H4 (cell line): ENCODE measurements around the gene PLA2G1B. TPM values are rescaled to one million over a fixed set of nuclear protein-coding genes. Genes with fewer than 3 reads are reported as not detected.

Source experiments
- DNase-seq: peaks from one replicate; pipeline ENCODE4 v3.0.0-alpha.2; 2015; ENCODE audit warnings: low spot score
- total RNA-seq: library from RNA; depleted of rRNA; stranded (reverse); fragments of >200 nt; shearing (Covaris generic); gene quantifications from 2 replicates; pipeline ENCODE4 v1.2.3, GENCODE V29; 2014; rRNA removed

PLA2G1B gene
- total RNA-seq, result not detected in 2 replicates

GRCh38 chr12:120327593-120327992, at the start of gene PLA2G1B:
TSS of gene PLA2G1B (minus strand) at chr12:120327779. CDS start at chr12:120327753, 26 bp downstream.
- no peak for DNase-seq

DNA sequence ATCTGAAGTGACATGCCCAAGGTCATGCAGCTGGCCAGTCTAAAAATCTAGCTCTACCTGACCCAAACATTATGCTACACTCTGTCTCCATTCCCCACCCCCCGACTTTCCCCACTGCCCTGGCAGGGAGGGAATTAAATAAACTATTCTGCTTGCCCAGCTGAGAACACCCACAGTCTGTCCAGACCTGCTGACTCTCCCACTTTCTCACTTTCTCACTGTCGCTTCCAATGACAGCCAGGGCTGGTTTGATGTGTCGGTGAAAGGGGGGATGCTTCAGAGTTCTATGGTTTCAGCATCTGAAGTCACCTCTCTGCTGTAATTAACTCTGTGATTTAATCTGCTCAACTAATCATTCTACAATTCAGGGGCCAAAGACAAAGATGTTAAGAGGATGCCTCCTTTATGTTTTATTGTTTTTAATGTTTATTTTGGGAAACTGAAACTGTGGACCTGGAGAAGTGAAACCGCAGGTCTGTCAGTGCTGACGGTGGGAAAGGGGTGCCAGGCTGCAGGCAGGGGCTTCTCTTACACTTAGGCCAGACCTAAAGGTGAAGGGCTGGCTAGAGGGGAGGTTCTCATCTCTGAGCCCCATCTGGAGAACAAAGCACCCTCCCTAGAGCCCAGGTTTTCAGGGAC, 49.5 kb upstream of the PLA2G1B start:
- no peak for DNase-seq

- no peak for DNase-seq
These were observed 48.8 kb upstream of the PLA2G1B start for GRCh38 chr12:120376416-120376815.

GRCh38 chr12:120376009-120376408, 48.4 kb upstream of the PLA2G1B start:
- no peak for DNase-seq

DNA sequence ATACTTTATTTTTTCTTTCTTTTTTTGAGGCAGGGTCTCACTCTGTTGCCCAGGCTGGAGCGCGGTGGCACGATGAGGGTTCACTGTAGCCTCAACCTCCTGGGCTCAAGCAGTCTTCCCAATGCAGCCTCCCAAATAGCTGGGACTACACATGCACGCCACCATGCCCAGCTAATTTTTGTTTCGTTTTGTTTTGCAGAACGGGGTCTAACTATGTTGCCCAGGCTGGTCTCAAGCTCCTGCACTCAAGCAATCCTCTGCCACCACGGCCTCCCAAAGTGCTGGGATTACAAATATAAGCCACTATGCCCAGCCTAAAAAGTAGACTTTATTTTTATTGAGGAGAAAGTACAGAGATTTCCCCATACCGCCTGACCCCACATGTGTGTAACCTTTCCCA, 46.1 kb upstream of the PLA2G1B start:
- no peak for DNase-seq

GRCh38 chr12:120370343-120371243, 43.0 kb upstream of the PLA2G1B start:
- DNase-seq, result no peak

DNA sequence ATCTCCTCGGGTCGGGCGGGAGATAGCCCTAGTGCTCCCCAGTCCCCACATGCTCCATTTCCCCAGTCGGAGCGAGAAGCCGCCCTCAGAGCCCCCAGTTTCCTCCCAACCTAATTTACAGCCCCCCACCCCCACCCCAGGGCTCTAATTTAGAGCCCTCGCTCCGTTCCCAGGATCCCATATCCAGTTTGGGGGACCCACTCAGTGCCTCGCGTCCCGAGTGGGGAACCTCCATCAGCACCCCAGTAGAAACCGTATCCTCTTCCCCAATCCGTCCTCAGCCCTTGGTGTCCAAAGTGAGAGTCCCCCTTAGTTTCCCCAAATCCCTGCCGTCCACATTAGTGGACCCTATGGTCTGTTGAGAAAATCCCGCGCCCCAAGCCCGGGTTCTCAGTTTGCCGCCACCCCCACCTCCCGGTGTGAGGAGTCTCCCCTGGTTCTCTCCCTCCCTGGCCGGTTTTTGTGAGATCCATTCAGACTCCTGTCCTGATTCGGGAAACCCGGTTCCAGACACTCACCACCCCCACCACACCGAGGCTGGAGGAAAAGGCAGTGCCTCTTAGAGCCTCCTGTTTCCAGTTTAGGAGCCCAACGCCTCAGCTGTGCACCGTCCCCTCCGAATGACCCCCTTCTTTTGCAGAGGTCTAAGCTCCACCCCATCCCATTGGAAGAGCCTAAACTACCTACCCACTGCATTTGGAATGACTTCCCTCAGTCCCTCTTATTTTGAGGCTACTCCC, 42.2 kb upstream of the PLA2G1B start:
- DNase-seq, result no peak

DNA sequence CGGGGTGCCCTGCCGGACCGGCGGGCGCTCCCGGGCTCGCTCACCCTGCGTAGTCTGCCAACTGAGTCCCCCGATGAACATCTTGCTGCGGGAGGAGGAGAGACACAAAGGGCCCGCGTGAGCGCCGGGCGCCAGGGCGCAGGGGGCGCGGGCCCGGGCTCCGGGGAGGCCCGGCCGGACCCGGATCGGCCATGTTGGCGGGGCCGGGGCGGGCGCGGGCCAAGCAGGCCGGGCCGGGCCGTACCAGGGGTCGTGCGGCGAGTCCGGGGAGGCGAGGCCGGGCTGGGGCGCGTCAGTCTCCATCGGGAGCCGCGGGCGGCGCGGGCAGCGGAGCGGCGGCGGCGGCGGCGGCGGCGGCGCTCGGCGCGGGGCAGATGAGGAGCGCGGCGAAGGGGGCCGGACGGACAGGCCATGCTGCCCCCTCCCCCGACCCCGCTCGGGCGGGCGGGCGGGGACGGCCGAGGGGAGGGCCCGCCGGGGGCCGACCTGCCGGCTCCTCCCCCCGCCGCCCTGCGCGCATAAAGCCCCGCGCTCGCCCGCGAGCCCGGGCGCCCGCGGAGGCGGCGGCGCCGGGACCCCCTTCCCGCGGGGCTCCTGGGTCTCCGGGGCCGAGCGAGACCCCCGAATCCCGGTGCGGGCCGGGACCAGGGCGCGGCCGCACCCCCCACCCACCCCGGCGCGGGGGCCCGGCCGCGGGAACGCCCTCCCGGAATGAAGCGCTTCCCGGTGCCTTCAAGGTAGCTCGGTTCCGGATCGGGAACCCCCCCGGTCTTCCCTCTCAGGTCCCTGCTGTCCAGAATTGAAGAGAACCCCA, 41.4 kb upstream of the PLA2G1B start, which contains the start of gene MSI1:
Gene MSI1, minus strand, starts transcription at position 376 of the 814 bp plus-strand sequence. Its CDS starts 73 bp downstream, at position 303.
- no peak for DNase-seq

DNA sequence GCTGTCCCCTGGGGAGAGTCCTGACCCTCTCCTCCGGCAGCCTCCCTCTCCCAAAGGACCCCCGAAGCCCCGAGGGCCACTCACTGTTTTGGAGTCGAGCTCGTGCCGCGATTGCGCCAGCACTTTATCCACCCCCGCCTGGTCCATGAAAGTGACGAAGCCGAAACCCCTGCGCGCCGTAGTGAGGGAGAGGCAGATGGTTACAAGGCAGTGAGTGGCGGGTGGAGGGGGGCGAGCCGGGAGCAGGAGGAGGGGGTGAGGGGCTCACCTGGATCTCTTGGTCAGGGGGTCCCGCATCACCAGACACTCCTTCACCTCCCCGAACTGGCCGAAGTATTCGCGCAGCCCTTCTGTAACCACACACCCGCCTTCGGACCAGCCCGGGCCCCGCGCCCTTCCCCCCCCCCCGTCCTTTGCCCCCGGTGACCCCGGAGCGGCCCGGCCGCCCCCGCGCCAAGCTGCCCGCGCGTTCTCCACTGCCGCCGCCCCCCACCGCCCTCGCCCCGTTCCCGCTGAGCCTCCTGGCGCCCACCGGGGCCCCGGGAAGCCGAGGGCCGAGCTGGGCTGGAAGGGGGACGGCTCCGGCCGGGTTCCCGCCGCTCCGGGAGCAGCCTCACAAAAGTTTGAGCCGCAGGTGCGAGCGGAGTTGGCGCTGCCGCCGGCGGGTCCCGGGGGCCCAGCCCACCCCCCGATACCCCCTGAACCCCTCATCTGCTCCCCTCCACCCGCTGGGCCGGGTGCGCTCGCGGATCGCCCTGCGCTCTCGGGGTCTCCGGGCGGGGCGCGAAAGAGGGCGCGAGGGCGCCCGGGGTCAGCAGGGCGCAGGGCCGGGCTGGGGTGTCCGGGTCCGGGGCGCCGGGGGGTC, 40.6 kb upstream of the PLA2G1B start:
- DNase-seq, result no peak

DNA sequence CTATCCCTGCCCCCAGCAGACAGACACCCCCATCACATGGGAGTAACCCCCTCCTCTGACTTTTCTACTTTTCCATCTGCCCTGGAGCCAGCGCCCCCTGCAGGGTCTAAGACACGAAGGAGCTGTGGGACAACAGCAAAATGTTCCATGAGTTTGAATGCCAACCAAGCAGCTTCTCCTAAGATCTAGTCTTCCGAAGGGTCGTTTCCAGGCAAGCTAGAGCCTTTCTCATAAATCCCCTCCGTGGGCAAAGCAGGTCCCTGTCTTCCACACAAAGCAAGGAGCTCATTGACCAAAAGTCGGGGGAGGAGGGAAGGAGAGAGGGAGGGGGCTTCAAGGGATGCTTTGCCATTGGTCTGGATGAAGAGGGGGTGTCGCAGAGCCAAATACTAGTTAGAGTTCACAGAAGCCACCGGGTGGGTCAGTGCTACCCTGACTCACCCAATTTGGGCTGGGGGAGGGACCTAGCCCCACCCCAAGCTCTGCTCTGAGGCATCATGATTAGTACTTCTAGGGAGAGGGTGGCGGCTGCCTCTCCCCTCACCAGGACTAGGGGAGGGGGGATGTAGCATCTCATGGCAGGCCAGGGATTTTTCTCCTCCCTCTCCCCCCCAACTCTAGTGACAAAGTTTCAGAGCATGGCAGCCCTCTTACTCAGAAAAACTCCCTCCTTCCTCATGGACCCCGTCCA, 39.8 kb upstream of the PLA2G1B start:
- DNase-seq, result no peak

- no peak for DNase-seq
These were observed 39.3 kb upstream of the PLA2G1B start for GRCh38 chr12:120366845-120367232.

GRCh38 chr12:120366341-120366705, 38.7 kb upstream of the PLA2G1B start:
- DNase-seq, result no peak

- DNase-seq, result no peak
These were observed 38.2 kb upstream of the PLA2G1B start for GRCh38 chr12:120365675-120366340.

DNA sequence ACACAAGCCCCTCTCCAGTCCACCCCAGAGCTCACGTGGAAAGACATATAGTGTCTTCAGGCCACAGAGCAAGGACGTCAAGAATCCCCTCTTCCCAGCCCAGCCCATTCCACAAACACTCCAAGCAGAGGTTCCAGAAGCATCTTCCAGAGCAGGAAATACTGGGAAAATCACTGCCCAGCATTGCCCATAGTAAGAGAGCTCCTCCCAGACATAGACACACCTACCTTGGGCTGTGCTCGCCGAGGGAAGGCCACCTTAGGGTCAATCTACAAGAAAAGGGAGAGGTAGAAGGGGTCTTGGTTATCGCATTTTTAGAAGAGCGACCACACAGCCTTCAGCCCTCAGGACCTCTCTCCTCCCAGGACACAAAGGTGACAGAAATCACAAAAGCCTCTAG, 36.9 kb upstream of the PLA2G1B start:
- DNase-seq, result no peak

DNA sequence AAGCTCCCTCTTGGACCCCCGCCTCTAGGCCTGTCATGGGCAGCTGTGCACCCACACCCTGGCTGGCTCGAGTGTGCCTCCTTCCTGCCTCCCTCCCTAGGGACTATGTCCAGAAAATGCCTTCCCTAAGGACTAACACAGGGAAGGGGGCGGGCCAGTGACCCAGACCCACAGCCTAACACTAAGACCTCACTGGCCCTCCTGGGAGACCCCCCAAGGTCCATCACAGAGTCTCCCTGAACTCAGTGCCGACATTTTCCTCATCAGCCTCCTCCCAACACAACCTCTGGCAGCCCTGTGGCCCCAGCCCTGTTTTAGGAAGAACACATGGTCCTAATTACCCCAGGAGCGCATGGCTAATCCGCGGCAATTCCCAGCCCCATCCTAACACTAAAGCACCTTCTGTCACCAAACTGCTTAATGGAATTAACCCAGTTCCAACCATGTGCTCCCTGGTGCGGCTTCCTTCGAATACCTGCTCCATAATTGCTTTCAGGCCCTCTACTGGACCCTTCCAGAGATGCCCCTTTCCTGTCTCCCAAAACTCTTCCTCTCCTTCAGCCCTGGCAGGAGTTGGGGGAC, 35.8 kb upstream of the PLA2G1B start:
- no peak for DNase-seq

DNA sequence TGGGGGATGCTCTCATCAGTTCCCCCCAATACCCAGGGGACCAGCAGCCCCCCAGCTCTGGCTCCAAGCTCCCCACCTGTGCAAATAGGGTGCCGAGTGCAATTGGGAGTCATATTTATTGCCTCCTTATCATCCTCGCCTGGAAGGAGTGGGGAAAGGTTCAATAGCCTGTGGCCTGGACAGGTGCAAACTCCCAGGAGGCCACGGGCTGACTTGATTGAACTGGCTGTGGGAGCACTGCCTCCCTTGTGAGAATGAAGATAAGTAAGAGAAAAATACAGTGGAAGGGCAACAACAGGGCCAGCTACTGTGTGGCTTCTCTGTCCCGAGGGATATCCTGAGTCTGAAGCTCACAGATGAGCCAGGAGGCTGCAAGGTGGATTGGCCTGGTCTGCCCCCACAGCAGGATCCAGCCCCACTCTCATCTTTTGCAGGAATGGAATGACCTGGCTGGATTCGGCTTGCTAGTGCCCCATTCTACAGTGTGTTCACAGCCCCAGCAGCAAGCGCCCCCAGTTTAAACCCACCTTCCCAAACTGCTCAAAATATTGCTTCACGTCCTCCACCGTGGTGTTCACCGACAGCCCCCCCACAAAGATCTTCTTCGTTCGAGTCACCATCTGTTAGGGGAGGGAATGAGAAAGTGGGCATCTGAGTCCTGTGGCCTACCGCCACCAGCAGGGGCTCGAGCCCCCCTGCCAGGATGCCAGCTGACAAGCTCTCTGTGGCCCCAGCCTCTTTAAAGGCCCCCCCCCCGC, 35.1 kb upstream of the PLA2G1B start:
- no peak for DNase-seq

GRCh38 chr12:120361506-120362208, 34.1 kb upstream of the PLA2G1B start:
- no peak for DNase-seq

DNA sequence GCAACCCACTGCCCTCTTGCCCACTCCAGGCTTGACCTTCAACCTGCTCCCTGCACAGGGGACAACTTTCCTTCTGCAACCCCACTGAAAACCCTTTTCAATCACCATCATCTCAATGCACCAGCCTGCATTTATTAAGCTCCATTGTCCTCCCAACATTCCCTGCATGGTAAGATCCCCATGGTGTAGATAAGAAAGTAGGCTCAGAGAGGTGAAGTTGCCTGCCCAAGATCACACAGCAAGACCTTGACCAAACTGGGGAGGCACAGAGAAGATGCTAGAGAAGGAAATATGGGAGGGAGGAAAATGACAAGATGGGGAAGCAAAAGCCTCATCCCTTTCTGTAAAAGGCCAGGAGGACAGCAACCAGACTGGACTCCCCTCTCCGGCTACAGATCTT, 31.5 kb upstream of the PLA2G1B start:
- DNase-seq, result no peak
